Mucosa of gallbladder (tissue), 1 donor: Measurements from ENCODE around the gene CXCR4. TPM values are rescaled to one million over a fixed set of nuclear protein-coding genes. Genes with fewer than 3 reads are reported as not detected.

Experiments used
- DNase-seq: peaks from one replicate; pipeline ENCODE4 v3.0.0-alpha.2; 2020; ENCODE audit warnings: low spot score
- total RNA-seq: library from RNA; stranded (reverse); gene quantifications from one replicate; pipeline ENCODE4 v1.2.1, GENCODE V29; 2021
- donor health status: DM: no; HTN: no; CAD: no.

CXCR4 gene
- total RNA-seq, 1 donor from 2014 or later: 61.1 TPM

DNA sequence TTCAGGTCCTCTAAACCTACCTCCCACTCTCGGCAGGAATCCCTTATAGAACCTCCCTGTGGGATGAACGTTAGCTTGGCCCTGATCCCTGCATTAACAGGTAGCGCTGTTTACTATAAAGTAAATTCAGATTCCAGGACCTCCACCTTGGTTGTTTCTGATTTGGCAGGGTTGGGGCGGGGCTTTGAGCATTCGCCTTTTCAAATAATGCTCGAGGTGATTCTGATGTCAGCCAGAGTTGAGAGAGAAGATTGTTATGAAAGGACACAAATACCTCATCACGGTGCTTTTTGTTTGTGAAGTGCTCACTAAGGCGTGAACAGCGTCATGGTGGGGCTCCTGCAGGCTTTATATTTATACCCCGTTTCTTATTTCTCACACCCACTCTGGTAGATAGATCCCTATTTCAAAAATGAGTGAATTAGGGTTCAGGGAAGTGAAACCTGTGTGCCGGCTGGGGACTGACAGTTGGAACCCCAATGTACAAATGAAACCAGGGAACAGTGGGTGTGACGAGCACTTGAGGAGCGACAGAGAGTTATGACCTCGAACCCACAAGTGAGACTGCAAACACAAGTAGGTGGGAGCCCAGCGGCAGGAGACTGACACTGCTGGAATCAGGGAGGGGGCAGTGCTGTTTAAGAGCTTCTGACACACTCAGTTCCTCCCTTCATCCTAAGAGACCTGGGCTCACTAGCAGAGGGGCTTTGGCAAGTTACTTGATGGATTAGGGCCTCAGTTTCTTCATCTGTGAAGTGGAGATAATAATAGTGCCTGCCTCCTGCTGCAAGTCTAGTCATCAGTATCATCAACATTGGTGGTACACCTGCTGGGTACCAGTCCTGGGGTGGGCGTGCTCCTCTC, 14.2 kb upstream of the CXCR4 start:
- no peak for DNase-seq

DNA sequence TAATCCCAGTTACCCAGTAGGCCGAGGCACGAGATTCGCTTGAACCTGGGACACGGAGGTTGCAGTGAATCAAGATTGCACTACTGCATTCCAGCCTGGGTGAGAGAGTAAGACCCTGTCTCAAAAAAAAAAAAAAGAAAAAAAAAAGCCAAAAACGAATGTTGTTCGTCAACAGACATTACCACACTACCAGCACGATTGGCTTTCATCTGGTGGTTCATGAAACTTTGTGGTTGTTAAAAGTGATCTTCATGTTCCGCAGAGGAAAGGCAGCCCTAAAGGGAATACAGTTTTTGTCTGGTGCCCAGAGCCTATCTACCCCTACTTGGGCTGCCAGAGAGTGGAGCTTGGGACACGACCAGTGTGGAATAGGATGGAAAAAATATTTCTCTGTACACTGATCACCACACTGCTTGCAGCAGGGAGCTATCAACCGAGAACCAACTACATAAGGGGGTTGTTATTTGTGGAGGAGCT, 13.6 kb upstream of the CXCR4 start:
- no peak for DNase-seq

DNA sequence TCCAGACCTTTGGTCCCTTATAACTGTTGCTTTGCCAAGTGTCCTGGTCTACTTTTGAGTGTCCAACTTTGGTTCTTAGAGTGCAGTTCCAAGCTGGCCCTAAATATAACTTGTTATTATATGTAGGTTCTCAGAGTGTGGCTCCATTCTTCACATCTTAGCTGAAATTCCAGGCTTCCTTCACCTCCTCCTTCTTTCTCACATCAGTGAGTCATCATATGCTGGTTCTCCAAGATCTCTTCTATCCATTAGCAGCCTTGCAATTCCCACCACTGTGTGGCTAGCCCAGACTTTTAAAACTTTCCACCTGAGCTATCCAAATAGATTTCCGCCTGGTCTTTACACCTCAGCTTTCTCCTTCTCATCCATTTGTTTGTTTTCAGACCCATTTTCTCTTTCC, 12.6 kb upstream of the CXCR4 start:
- no peak for DNase-seq

DNA sequence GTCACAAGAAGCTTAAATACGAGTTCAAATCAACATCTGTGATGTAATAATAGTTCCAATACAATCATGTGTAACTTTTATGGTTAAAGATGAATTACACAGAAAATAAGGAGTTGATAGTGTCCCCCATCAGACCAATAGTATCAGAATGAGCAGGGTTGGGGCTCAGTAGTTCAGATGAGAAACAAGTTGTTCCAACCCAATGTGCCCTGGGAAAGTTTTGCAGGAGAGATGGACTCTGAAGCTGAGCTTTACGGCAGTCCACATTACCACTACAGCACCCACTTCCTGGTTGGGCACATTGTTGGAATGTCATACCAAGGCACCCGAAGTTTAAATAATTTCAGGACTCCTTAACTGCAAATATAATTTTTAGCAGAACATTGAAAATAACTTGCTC, 12.1 kb upstream of the CXCR4 start:
- DNase-seq: no peak

DNA sequence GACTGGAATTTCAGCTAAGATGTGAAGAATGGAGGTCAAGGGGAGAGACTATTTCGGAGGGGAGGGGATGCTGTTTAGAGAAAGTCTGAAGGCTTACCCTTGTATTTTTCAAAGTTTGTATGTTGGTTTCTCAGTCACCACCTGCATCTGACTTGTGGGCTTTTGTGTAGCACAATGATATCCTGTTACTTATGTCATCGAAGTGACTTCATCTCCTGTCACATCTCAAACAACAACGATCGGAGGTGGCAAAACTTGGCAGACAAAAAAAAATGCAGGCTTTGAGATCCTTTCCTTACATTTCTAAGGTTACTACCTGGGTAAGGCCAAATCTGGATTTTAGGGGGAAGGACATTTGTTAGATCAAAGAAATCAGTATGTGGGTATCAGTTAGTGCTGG, 11.7 kb upstream of the CXCR4 start:
- no peak for DNase-seq

DNA sequence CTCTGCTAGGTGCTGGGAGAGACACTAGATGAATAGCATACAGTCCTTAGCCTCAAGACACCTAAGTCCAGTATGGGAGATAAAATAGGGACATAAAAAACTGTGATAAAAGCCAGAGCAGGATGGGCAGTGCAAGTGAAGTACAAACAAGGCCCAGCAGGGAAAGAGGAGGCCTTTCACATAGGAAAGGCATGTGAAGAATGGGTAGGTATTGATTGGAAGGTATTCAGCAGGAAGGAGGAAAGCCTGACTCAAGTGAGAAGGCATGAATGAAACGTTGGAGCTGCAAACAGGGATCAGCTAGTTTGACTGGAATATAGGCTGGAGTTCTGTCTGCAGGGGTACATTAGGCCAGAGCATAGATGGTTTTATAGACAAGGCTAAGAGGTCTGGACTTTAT, 11.0 kb upstream of the CXCR4 start:
- no peak for DNase-seq

DNA sequence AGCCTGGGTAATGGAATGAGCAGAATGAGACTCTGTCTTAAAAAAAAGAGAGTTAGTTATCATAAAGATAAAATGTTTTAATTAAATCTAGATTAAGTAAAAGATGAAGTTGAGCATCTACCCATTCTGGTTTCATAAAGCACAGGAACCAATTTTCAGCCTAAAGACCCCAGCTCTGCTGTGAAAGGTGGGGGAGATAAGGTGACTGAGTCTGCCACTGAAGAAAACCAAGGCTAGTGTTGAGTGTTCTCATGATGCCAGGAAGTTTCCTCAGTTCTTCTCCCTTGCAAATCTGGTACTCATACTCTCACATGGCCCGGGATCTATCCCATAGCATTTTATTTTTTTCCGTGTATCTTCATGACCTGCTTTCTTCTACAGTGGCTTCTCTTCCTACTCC, 10.4 kb upstream of the CXCR4 start:
- no peak for DNase-seq

DNA sequence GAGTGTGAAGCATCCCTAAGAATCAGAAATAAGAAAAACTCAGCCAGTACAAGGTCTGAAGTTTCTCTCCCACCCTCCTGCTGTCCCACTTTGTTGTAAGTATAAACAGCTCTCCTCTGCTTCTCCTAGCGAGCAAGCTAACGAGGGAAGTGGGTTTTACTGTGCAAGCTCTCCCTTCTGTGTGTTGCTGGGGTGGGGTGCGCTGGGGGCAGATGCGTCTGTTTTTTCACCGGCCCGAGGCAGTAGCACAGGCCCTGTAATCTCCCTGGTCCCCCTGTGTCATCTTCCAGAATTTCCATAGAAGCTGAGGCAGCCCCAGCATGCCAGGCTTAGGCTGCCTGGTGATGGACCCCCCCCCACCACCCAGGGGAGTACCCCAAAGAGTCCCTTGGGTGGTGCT, 9.4 kb upstream of the CXCR4 start:
- no peak for DNase-seq

DNA sequence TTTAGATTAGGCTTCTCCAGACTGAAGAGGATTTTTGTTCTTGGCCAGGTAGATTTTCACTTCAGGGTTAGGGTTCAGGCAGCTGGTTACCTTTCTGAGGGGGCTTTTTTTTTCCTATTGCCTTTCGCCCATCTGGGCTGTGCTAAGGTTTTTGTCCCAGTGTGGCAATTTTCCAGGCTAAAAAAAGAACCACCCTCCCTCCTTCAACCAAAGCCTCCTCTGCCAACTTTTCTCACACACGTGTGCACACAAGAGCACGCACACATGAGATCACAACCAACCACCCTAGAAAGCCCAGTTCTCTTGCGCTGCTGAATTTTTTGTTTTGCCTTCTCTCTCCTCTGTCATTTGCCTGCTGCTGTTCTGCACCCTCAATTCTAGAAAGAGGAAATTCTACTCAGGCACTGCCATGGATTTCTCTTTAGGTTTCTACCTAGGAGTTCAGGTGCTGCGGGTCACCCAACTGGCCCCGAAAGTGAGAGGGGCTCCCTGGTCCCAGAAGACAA, 8.5 kb upstream of the CXCR4 start:
- DNase-seq: no peak

DNA sequence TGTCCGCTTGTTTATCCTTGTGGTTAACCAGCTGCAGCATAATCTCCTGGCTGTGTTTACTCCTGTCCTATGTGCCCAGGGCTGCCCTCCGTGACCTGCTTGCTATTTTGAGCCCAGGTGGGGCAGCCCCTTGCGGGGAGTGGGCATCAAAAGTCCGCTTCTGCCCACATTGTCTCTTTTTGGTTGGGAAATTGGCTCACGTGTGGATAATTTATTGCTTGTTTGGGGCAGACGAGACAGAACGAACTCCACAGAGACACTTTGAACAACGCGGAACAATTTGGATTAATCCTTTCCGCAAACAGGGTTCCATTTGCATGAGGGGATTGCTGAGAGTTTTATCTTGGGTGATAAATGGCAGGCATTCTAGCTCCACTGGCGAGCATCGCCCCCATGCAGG, 8.1 kb upstream of the CXCR4 start:
- no peak for DNase-seq

DNA sequence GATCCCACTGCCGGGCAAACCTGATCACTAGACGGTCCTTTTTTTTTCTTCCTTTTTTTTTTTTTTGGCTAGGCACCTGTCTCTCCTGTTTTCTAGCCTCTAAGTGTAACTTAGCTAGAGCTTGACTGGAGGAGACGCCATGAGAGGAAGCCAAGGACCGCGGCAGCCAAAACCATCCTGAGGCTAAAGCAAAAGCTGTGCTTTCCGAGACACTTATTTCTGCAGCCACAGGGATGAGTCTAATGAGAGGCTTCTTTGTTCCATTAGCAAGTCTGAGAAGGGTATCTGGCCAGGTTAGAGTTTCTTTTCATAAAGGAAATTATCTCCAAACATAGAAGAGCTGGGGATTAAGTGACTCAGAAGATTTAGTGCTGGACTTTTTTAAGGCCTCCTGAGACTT, 7.3 kb upstream of the CXCR4 start:
- no peak for DNase-seq

DNA sequence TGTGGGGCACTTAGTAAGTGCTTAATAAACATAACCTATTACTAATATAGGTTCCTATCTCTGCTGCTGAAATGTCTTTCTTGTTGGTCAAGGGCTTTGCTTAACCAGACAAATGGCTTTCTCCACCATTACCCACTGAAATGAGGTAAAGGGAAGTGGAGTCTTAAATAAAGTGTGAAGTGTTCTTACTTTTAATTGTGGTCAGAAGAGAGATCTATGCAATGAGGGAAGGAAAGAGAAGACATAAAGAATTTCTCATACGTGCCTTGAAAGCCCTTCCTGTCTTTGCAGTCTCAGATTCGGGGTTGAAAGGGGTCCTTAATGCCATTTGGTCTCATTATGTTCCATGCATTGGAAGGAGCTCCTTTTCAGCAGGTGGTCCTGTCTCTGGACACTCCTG, 6.9 kb upstream of the CXCR4 start:
- no peak for DNase-seq

DNA sequence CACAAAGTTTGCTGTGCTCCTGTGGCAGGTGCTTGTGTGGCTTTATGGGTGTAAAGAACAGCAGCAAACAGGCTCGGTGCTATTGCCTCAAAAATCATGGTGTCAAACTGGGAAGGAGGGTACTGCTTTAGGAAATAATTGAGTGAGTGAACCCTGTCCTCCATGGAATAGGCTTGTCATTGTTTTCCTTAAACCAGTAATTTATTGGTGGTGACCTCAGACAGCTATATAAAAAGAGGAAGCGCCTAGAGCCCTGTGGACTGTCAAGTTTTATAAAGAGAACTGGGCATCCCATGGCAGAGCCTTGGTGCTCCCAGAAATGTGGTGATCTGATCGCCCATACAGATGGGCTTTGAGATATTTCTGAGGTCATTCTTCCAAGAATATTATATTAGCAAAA, 4.7 kb upstream of the CXCR4 start:
- DNase-seq: no peak

DNA sequence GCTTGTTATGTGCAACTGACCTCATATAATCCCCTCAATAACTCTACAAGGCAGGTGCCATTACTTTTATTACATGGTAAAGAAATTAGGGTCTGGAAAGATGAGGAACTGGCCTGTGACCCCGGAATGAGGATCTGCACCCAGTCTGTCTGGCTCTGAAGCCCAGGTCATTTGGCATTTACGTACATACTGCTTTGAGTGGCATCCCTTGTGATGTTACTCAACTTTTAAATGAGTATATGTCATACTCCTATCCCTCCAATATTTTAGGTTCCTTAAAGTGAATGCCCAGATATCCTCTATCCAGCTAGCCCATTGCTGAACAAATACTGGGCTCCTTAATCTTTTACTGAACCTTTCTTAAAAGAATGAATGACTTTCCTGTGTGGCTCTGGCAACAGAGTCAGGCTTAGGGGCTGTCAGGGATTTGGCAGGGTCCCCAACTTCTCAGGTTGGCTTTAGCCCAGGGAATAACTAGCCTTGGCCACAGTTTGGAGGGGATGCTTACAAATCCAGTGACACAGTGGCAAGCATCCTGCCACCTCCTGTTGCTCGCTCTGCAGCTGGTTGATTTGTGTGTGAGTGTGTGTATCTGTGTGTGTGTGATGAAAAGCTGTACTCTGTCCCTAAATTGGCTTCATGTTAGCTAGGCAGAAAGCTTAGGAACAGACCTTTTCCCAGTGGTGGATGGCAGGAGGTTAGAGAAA, 3.4 kb upstream of the CXCR4 start:
- no peak for DNase-seq

DNA sequence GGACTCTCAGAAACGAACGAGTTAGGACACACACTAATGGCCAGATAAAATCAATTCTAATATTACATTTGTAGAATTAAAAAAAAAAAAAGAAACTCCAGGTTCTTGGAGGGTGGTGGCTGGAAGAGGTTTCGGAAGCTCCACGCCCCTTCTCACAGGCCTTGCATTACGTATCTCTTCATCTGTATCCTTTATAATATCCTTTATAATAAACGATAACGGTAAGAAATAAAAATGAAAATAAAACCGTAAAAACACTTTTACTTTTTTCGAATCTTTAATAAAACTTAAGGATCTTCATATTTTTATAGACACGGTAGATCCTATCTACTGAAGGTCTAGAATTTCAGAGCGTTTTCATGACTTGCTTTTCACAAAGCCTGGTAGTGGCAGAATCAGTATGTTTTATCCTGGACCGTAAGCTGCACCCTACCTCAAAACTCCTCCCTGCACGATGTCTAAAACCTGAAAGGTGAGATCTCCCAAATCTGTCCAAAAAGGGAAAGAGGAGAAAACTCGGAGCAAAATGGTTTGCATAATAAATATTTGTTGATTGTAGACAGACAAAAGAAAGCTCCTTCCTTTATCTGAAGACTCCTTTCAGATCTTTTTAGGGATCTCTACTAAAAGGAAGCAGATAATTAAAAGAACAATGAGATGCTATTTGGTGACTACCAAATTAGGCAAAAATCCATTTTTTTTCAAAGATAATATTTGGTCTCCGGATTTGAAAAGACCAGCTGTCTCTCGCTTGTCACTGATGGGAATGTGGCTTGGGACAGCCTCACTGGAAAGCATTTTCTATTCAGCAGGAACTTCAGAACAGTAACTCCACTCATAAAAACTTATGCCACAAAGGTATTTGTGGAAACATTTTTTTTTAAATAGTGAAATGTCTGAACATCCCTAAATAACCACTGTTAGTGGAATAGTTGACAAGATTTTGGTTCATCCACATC, 2.0 kb upstream of the CXCR4 start:
- no peak for DNase-seq

DNA sequence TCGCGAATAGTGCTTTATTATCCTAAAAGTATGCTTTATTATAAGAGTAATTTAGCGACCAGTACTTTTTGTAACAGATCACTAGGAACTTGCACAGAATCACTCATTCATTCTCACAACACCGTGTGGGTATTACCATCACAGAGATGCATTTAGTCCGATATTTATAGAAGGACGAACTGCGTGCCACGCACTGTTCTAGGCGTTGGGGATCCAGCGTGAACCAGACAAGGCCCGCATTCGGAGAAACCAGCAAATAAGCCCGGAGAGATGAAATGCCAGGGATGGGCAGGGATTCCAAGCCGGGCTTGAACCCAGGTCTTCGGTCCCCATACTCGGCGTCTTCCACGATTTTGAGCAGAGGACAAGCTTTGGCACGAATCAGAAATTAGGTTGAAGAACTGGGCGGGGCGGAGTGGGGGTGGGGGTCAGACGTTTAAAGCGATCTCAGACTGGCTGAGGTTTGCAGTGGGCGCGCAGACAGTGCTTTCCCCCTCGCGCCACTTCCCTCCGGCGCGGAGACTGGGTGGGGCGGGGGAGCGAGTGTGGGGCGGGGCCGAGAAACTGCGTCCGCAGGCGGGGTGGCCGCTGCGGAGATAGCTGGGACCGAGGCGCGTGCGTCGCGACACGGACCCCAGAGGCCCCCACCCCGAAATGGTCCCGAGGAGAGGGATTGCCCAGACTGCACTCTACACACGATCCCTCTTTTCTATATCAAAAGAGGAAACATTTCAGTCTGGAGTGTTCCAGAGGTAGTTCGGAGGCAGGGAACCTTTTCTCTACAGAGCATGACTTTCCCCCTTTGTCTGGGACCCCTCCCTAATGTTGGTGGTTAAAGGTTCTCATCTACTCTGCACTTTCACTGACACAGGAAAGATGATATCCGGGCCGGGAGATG, 1.1 kb upstream of the CXCR4 start:
- DNase-seq: peak; percentile 74

DNA sequence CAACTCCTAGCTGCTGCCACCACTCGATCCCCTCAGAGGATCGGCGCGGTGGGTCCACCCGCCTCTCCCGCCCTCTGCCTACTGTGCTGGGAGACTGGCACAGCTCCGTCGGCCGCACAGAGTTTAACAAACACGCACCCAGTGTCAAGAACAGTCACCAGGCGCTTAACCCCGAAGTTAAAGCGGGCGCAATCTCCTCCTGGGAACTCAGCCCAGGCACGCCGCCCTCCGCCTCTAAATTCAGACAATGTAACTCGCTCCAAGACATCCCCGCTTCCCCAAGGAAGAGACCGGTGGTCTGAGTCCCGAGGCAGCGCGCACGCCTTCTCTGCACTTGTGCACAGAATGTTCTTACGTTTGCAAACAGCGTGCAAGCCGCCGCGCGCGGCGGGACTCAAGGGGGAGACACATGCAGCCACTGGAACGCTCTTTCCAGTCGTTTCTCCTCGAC, 533 bp downstream of the CXCR4 start:
- DNase-seq: peak; percentile 44

DNA sequence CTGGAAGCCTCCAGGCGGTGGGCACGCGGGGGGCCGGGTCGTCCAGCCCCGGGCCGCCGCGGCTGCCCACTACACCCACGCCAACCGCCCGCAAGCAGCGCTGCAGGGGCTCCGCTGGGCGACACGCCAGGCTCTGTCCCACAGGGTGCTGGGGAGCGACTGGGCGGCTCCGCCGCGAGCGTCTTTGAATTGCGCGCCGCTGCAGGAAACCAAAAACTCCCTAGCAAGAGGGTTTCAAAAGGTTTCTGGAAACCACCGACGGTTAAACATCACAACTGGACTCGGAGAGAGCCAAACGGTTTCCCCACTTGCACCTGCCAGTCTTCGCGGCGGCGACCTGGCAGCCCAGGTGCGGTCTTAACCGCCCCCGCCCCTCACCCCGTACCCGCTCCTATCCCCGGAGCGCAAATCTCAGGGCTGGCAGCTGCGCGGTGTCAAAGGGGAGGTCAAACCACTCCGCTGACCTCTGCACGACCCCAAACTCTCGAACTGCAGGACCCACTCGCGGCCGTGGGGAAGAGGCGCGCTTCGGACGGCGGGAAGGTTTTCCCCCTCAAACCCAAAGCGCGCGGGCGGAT, 1.0 kb downstream of the CXCR4 start:
- no peak for DNase-seq

DNA sequence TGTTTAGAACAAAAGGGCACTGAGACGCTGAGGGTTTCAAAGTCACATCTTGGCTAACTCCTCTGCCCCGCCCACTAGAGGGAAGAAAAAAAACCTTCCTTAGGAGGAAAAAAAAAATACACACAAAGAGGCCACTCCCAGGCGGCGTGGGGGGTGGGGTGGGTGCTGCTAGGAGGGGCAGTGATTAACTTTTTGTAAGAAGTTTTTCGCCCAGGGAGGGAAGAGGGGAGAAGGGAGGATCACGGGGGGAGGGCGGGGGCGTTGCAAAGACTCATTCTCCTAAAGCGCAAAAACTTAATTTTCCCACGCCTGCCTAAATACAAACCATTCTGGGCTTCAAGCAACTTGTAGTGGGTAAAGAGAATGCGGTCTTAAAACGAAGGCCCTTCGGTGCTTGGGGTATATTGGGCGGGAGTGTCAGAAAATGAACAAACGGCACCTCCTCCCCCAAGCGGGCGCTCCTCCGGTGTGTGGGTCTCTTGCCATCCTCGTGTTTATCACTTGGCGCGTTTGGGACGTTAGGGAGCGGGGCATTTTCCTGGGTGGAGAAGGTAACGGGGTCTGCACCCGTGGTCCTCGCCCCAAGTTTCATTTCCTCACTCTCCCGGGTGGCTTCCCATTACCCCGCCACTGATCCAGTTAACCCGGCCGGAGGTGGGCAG, 1.7 kb downstream of the CXCR4 start:
- DNase-seq: peak; percentile 62
